Hematopoietic multipotent progenitor cell treated with erythropoietin and hydrocortisone succinate and interleukin-3 and kit ligand, for 15 days (in vitro differentiated cells): ENCODE data around the gene LMF1.
"Not testable (repeated sequence)": the region's sequence is repeated elsewhere in the genome, so short reads cannot be mapped to it uniquely, and the experiment has no call there.

ENCODE experiments used
- DNase-seq: peaks from one replicate; pipeline ENCODE4 v3.0.0-alpha.2; 2015; ENCODE audit warnings: low spot score

The LMF1 gene

GRCh38 chr16:850668-851067 is 120.1 kb downstream of the LMF1 start:
- DNase-seq, result no peak

- DNase-seq, result no peak
Measured at GRCh38 chr16:848510-849253, 122.1 kb downstream of the LMF1 start.

GRCh38 chr16:847681-848445 is 122.9 kb downstream of the LMF1 start:
- no peak for DNase-seq

GRCh38 chr16:847151-847550 is 123.6 kb downstream of the LMF1 start:
- DNase-seq, result no peak

GRCh38 chr16:845351-845745 is 125.4 kb downstream of the LMF1 start:
- no peak for DNase-seq

GRCh38 chr16:844638-845350 is 126.0 kb downstream of the LMF1 start:
- no peak for DNase-seq

- DNase-seq, result no peak
Measured at GRCh38 chr16:843771-844170, 127.0 kb downstream of the LMF1 start.

- no peak for DNase-seq
Measured at GRCh38 chr16:842711-843560, 127.8 kb downstream of the LMF1 start.

- no peak for DNase-seq
Measured at GRCh38 chr16:842061-842476, 128.7 kb downstream of the LMF1 start.

- DNase-seq, result no peak
Measured at GRCh38 chr16:841455-842060, 129.2 kb downstream of the LMF1 start.

GRCh38 chr16:840561-841454 is 130.0 kb downstream of the LMF1 start:
- DNase-seq, result no peak

- DNase-seq, result no peak
Measured at GRCh38 chr16:839643-840408, 131.0 kb downstream of the LMF1 start.

- no peak for DNase-seq
Measured at GRCh38 chr16:838741-839140, 132.0 kb downstream of the LMF1 start.

GRCh38 chr16:836822-837221 is 134.0 kb downstream of the LMF1 start:
- not testable (repeated sequence) for DNase-seq

- no peak for DNase-seq
Measured at GRCh38 chr16:836221-836620, 134.6 kb downstream of the LMF1 start.

- no peak for DNase-seq
Measured at GRCh38 chr16:835373-835772, 135.4 kb downstream of the LMF1 start.

GRCh38 chr16:833411-833810 is 137.4 kb downstream of the LMF1 start:
- no peak for DNase-seq

GRCh38 chr16:832652-833336 is 138.0 kb downstream of the LMF1 start:
- DNase-seq, result no peak
